Measurements from ENCODE around the gene TNK2. TPM values are rescaled to one million over a fixed set of nuclear protein-coding genes. Genes with fewer than 3 reads are reported as not detected.

The TNK2 gene
- total and polyA plus RNA-seq, 2 donors (not counting 3 experiments of a cell fraction or from before 2014, with no cell fraction given), result 18.6 to 71.6 TPM

GRCh38 chr3:195893916-195894465, 14.4 kb downstream of the TNK2 start:
- ChIA-PET POLR2A (interaction anchor here (0.9 to 2.0 kb wide), 2 partner anchors 31 to 32 kb away, joined by 8 to 9 read pairs; no protein-coding TSS in a partner anchor), CTCF (interaction anchor here (0.7 to 10.5 kb wide), 27 partner anchors 9 to 624 kb away, joined by 3 to 454 read pairs (median 4); partner anchors contain the start of genes PPP1R2 and TNK2)
- no TSS peak for BruUV-seq (replicated peaks)
- TF ChIP-seq EZH2 (IDR thresholded peaks at IDR 0.05; ENCODE audit: borderline replicate concordance, low read depth, low read length, severe bottlenecking), result no peak
- no peak for TF ChIP-seq JUN (IDR thresholded peaks at IDR 0.05; ENCODE audit: borderline replicate concordance, insufficient read depth, insufficient read length, low read depth)
- TF ChIP-seq MAX (IDR thresholded peaks at IDR 0.05; ENCODE audit: insufficient read depth, insufficient read length), result no peak
- TF ChIP-seq GATA2 (IDR thresholded peaks at IDR 0.05; ENCODE audit: insufficient read depth, insufficient read length, low read depth, low read length), result no peak
- no peak for TF ChIP-seq MYC (IDR thresholded peaks at IDR 0.05; ENCODE audit: low read depth, low read length)
- TF ChIP-seq, protein P1, sequence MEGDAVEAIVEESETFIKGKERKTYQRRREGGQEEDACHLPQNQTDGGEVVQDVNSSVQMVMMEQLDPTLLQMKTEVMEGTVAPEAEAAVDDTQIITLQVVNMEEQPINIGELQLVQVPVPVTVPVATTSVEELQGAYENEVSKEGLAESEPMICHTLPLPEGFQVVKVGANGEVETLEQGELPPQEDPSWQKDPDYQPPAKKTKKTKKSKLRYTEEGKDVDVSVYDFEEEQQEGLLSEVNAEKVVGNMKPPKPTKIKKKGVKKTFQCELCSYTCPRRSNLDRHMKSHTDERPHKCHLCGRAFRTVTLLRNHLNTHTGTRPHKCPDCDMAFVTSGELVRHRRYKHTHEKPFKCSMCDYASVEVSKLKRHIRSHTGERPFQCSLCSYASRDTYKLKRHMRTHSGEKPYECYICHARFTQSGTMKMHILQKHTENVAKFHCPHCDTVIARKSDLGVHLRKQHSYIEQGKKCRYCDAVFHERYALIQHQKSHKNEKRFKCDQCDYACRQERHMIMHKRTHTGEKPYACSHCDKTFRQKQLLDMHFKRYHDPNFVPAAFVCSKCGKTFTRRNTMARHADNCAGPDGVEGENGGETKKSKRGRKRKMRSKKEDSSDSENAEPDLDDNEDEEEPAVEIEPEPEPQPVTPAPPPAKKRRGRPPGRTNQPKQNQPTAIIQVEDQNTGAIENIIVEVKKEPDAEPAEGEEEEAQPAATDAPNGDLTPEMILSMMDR (IDR thresholded peaks at IDR 0.05; ENCODE audit: extremely low read depth in 1 of 2, insufficient read depth in 1 of 2, low read depth in 1 of 2, low read length in 2 of 2), result no peak
- TF ChIP-seq POLR2AphosphoS5 (IDR thresholded peaks at IDR 0.05; ENCODE audit: insufficient read depth, low read depth, low read length), result no peak
- no peak for TF ChIP-seq POLR2A (IDR thresholded peaks at IDR 0.05; ENCODE audit: low read depth, low read length)
- no peak for TF ChIP-seq FOS (IDR thresholded peaks at IDR 0.05; ENCODE audit: borderline replicate concordance, insufficient read depth, low read length)
- H3K9me1 ChIP-seq (replicated peaks; ENCODE audit: control insufficient read depth, extremely low read depth, insufficient read depth, low read length), result no peaks in the 10 kb centered on the region
- no peak overlapping the region for H3K4me3 ChIP-seq (replicated peaks in 1 of 3; ENCODE audit: insufficient read depth in 1 of 3, low read depth in 1 of 3, low read length in 3 of 3)
- no peak overlapping the region for H3K9ac ChIP-seq (replicated peaks; ENCODE audit: extremely low read depth, insufficient read depth, low read length)
- H3K4me2 ChIP-seq (ENCODE audit: insufficient read depth, low read length), result no peak overlapping the region
- no peaks in the 10 kb centered on the region for H3K9me3 ChIP-seq (replicated peaks; ENCODE audit: control insufficient read depth, insufficient read depth, low read length)
- intact Hi-C loops (cut with micrococcal nuclease), result loop anchor here (1.0 to 10.0 kb wide), 4 partner anchors 8 to 631 kb away; no protein-coding TSS in a partner anchor
- FAIRE-seq, result no peak
- no peak for DNase-seq (ENCODE audit: low read depth, low spot score)
- H3K27ac ChIP-seq (ENCODE audit: insufficient read depth, low read depth, low read length), result no peak overlapping the region
- dilution Hi-C loops (cut with MboI; ENCODE audit: extremely low pct_ligation_motif_present, low sequenced_read_pairs), result no loop called here
- H3K4me1 ChIP-seq (ENCODE audit: control insufficient read depth, extremely low read depth, insufficient read depth, low read length), result peaks cover 45% of the 10 kb centered on the region
- peaks cover 4% of the 10 kb centered on the region for H3K79me2 ChIP-seq (ENCODE audit: control insufficient read depth, insufficient read depth, low read length)
- no peaks in the 10 kb centered on the region for H4K20me1 ChIP-seq (replicated peaks; ENCODE audit: control insufficient read depth, extremely low read depth, insufficient read depth, low read length)
- no peak overlapping the region for H2AFZ ChIP-seq (ENCODE audit: low read depth, low read length)
- H3K27me3 ChIP-seq (ENCODE audit: control insufficient read depth in 2 of 2, insufficient read depth in 2 of 2, low read length in 2 of 2), result no peaks in the 10 kb centered on the region
- H3K36me3 ChIP-seq (ENCODE audit: control insufficient read depth in 2 of 2, extremely low read depth in 1 of 2, insufficient read depth in 2 of 2, low read length in 2 of 2), result no peaks in the 10 kb centered on the region

Data from endothelial cell of umbilical vein (primary cell).